ENCODE measurements around the gene BTLA. TPM values are rescaled to one million over a fixed set of nuclear protein-coding genes. Genes with fewer than 3 reads are reported as not detected.
A peak's percentile ranks its signal among the peaks of the same experiment; 100 is the strongest.

The BTLA gene, protein sequence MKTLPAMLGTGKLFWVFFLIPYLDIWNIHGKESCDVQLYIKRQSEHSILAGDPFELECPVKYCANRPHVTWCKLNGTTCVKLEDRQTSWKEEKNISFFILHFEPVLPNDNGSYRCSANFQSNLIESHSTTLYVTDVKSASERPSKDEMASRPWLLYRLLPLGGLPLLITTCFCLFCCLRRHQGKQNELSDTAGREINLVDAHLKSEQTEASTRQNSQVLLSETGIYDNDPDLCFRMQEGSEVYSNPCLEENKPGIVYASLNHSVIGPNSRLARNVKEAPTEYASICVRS
- total RNA-seq (2014; rRNA removed; shearing (Covaris generic)) (7.7 and 8.0 TPM in 2 replicates), total RNA-seq (2022) (7.3 and 7.6 TPM in 2 replicates), Bru-seq, nascent RNA (percentile 73 among the genes with signal in this experiment), BruChase-seq, experiment 1, labeled RNA remaining after a 6-hour chase (percentile 42 among the genes with signal in this experiment), BruChase-seq, experiment 2, labeled RNA remaining after a 2-hour chase (percentile 58 among the genes with signal in this experiment)
- long read RNA-seq, partial matches to known transcripts = 0 of 6 reads
- long read RNA-seq, other reads (novel, unspliced or antisense) = 2 of 6 reads

DNA sequence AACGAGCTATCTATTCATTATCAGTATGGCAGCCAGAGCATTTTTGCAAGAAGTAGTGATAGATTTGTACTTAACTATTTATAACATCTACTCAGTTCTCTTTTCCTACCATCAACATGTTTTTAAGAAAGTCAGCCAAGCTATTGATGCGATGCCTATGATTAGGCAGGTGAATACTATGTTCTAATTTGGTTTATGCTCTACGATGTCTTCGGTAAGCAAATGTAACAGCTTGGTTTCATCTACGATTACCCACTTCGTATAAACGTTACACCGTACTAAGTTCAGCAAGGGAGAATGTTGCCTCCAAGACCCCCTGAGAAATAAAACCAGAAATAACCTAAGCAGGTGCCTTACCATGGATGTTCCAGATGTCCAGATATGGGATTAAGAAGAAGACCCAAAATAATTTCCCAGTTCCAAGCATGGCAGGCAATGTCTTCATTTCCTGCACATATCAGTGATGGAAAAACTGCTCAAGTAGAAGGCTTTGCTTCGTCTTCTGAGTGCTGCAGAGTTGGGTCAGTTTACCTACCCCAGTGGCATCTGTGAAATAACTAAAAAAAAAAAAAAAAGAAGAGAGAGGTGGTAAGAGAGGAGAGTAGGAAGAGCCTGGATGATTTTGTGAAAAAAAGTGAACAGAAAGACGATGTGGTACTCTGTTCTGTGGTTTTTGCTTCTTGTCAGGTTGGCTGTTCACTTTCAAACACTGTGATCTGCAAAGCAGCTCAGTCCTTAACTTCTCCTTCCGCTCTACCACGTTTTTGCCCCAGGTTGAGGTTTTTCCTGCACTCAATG, at the start of gene BTLA:
Gene BTLA, minus strand, starts transcription at position 559 of the 798 bp plus-strand sequence. Its CDS starts 114 bp downstream, at position 445.
- intact Hi-C loops (cut with micrococcal nuclease; ENCODE audit: unreplicated experiment) = loop anchor here (2.0 to 5.0 kb wide), 3 partner anchors 34 to 387 kb away; partner anchors contain the start of gene GCSAM
- ChIA-PET POLR2A (interaction anchor here (0.5 to 3.2 kb wide), 32 partner anchors 9 to 1217 kb away, joined by 3 to 17 read pairs (median 4); partner anchors contain the start of genes GCSAM and SLC9C1), CTCF (ENCODE audit: unreplicated experiment) (interaction anchor here (0.5 to 1.1 kb wide), 3 partner anchors 38 to 392 kb away, joined by 3 read pairs; no protein-coding TSS in a partner anchor)
- TF ChIP-seq EZH2phosphoT487 (IDR thresholded peaks at IDR 0.05; ENCODE audit: borderline replicate concordance, low read depth, low read length) (no peak), CTCF (conservative IDR thresholded peaks at IDR 0.05; ENCODE audit: low read length) (no peak)
- no peaks in the 10 kb centered on the region for H3K9me2 ChIP-seq (ENCODE audit: insufficient read depth, low read length)
- H3K36me3 ChIP-seq (ENCODE audit: insufficient read depth, low read length) = peaks cover 9% of the 10 kb centered on the region
- peak within 1 kb of the TSS; percentile 85 for H3K27ac ChIP-seq (ENCODE audit: low read depth, low read length, poor library complexity, severe bottlenecking)
- H3K79me2 ChIP-seq (ENCODE audit: insufficient read depth, low read depth, low read length) = peaks cover 39% of the 10 kb centered on the region
- DNase-seq (ENCODE audit: low spot score) = peak; percentile 74
- peaks cover 55% of the 10 kb centered on the region for H3K4me1 ChIP-seq (ENCODE audit: insufficient read depth, low read length, poor library complexity, severe bottlenecking)
- peaks cover 8% of the 10 kb centered on the region for H3K9me3 ChIP-seq (ENCODE audit: low read length)
- BruUV-seq (replicated peaks) = TSS peak; percentile 91
- peak within 1 kb of the TSS; percentile 96 for H2AFZ ChIP-seq (ENCODE audit: low read length)
- no peaks in the 10 kb centered on the region for H4K20me1 ChIP-seq (ENCODE audit: insufficient read depth, low read length)
- peak within 1 kb of the TSS; percentile 82 for H3K4me2 ChIP-seq (ENCODE audit: low read length)
- peak within 1 kb of the TSS; percentile 72 for H3K4me3 ChIP-seq (ENCODE audit: low read depth, low read length, poor library complexity, severe bottlenecking)

DNA sequence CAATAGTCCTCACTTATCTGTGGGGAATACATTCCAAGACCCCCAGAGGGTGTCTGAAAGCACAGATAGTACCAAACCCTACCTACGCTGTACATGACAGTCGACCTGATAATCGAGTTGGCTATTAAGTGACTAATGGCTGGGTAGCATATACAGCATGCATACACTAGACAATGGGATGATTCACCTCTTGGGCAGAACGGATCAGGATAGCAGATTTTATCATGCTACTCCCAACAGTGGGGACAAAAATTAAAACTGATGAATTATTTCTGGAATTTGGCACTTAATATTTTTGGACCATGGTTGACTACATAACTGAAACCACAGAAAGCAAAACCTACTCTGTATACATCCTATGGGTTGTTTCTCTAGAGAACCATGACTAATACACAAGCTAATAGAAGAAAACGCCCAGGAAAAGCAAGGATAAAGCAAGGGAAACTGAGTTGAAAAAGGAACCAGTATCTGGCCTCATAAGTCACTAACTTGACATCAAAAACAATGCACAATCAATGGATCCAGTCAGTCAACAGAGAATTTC, 47.0 kb upstream of the BTLA start:
- POLR2A ChIA-PET = interaction anchor here (1.1 to 1.7 kb wide), 2 partner anchors 8 to 16 kb away, joined by 5 read pairs; partner anchors contain the start of genes ATG3 and SLC35A5
- Histone ChIP-seq H3K9me2 (ENCODE audit: insufficient read depth, low read length) (no peaks in the 10 kb centered on the region), H2AFZ (ENCODE audit: low read length) (no peak overlapping the region), H3K4me1 (ENCODE audit: insufficient read depth, low read length, poor library complexity, severe bottlenecking) (no peaks in the 10 kb centered on the region), H3K27ac (ENCODE audit: low read depth, low read length, poor library complexity, severe bottlenecking) (no peak overlapping the region), H3K79me2 (ENCODE audit: insufficient read depth, low read depth, low read length) (peaks cover 27% of the 10 kb centered on the region; the same call in 1 of the 2 replicates), H3K9me3 (ENCODE audit: low read length) (peaks cover 17% of the 10 kb centered on the region; the same call in 1 of the 2 replicates), H3K4me3 (ENCODE audit: low read depth, low read length, poor library complexity, severe bottlenecking) (no peak overlapping the region), H3K36me3 (ENCODE audit: insufficient read depth, low read length) (peaks cover 100% of the 10 kb centered on the region), H3K4me2 (ENCODE audit: low read length) (no peak overlapping the region), H4K20me1 (ENCODE audit: insufficient read depth, low read length) (no peaks in the 10 kb centered on the region)
- CTCF ChIA-PET (ENCODE audit: unreplicated experiment) = no interaction called here
- TF ChIP-seq EZH2phosphoT487 (IDR thresholded peaks at IDR 0.05; ENCODE audit: borderline replicate concordance, low read depth, low read length) = no peak
- TF ChIP-seq CTCF (conservative IDR thresholded peaks at IDR 0.05; ENCODE audit: low read length) = no peak
- BruUV-seq (replicated peaks) = no TSS peak
- intact Hi-C loops (cut with micrococcal nuclease; ENCODE audit: unreplicated experiment) = no loop called here
- no peak for DNase-seq (ENCODE audit: low spot score)
